GM19467 (cell line): ENCODE results near the gene METRNL.
"Not testable (repeated sequence)": the region's sequence is repeated elsewhere in the genome, so short reads cannot be mapped to it uniquely, and the experiment has no call there.

Source experiments
- ATAC-seq: cut with Tn5 transposase; IDR thresholded peaks from one replicate; pipeline ENCODE4 v1.9.1; 2021; ENCODE audit warnings: mild to moderate bottlenecking, moderate library complexity; ENCODE audit not compliant: unreplicated experiment

Gene METRNL

DNA sequence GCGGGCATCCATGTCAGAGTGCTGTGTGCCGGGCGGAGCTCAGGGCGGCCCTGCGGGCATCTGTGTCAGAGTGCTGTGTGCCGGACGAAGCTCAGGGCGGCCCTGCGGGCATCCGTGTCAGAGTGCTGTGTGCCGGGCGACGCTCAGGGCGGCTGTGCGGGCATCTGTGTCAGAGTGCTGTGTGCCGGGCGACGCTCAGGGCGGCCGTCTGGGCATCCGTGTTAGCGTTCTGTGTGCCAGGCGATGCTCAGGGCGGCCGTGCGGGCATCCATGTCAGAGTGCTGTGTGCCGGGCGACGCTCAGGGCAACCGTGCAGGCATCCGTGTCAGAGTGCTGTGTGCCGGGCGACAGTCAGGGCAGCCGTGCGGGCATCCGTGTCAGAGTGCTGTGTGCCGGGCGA is 55.0 kb downstream of the METRNL start:
- not testable (repeated sequence) for ATAC-seq

DNA sequence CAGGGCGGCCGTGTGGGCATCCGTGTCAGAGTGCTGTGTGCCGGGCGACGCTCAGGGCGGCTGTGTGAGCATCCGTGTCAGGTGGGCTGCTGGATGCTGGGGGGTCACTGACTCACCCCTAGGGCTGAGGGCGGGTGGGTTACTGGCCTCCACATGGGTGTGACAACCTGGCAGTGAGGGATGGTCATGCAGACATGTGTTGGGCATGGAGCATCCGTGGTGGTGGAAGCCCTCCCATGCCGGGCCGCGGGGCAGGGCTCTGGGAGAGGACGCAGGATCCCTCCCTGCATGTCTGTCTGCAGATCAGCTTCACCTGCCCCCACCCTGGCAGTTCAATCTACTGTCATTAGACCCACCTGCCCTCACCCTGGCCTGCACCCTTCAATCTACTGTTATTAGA is 56.3 kb downstream of the METRNL start:
- ATAC-seq, result no peak

DNA sequence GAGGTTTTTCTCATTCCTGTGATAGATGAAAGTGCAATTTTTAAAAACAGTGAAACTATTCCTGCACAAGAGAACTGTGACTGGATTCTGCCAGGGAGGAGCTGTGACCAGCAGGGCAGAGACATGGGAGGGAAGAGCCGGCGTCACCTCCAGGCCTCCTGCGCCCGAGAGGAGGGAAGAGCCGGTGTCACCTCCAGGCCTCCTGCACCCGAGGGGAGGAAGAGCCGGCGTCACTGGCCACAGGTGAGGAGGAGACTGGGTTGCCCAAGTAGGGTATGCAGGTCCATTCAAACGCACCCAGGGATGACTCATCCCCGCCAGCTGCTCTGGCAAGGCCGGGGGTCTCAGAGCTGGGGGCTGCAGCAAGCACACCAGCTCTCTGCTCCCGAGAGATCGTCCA is 56.7 kb downstream of the METRNL start:
- ATAC-seq, result no peak

DNA sequence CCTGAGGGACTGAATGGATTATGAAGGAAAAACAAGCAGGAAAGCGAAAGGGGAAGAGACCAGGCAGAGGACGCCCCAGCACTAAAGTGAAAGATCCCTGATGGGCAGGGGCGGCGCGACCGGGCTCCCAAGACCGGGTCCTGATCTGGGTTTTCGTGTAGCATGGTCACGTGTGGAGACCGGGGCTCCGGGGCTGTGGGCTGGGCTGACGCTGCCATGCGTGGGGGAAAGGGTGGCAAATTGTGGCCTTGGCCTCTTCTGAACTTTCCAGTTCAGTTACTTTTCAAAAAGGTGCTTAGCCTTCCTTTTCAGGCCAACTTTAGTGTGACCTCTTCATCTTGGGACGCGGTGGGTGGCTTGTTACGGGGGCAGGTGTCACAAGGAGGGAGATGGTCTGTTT is 57.5 kb downstream of the METRNL start:
- no peak for ATAC-seq

DNA sequence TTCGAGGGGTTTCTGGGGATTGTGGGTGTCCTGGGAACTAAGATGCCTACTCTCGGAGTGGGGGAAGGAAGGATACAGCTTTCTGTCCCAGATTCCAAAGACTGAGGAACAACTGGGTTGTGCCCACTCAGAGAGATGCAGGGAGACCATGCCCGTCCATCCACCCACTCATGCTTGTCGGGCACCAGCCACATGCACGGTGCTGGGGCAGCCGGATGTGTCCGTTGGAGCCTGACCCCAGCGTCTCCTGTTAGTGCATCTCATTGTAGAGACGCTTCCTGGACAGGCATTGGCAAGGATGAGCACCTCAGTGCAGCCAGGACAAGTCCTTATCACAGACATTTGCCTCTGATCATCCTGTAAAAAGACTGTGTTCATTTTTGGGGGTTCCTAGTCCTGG is 58.1 kb downstream of the METRNL start:
- no peak for ATAC-seq

DNA sequence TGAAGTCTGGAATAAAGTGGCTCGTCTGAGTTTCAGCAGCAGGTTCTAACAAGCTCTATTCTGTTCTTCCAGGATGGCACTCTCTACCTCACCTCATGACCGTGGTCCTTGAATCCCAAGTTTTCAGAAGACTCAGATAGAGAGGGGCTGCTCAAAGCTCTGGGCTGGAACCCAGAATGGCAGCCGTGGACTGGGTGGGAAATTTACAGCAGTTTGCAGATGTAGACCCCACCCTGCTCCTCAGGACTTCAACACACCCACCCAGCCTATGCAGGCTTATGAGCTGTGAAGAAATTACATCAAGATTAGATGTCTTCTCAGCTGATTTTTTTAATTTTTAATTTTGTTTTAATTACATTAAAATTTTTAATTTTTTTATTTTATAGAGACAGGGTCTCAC is 59.4 kb downstream of the METRNL start:
- no peak for ATAC-seq

DNA sequence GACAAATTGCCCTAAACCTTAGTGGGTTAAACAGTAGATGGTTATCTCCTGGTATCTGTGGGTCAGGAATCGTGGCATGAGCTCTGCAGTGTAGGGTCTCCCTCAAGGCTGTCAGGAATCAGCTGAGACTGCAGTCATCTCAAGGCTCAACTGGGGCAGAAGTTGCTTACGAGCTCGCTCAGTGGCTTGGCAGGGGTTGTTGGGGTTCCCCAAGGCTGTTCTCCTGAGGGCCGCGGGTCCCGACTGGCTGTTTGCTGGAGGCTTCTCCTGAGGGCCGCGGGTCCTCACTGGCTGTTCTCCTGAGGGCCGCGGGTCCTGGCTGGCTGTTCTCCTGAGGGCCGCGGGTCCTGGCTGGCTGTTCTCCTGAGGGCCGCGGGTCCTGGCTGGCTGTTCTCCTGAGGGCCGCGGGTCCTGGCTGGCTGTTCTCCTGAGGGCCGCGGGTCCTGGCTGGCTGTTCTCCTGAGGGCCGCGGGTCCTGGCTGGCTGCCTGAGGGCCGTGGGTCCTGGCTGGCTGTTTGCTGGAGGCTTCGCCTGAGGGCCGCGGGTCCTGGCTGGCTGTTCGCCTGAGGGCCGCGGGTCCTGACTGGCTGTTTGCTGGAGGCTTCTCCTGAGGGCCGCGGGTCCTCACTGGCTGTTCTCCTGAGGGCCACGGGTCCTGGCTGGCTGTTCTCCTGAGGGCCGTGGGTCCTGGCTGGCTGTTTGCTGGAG is 60.3 kb downstream of the METRNL start:
- not testable (repeated sequence) for ATAC-seq

DNA sequence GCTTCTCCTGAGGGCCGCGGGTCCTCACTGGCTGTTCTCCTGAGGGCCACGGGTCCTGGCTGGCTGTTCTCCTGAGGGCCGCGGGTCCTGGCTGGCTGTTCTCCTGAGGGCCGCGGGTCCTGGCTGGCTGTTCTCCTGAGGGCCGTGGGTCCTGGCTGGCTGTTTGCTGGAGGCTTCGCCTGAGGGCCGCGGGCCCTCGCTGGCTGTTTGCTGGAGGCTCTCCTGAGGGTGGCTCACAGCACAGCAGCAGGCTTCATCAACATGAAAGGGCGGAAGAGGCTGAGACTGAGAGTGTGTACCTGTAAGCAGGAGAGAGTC is 60.8 kb downstream of the METRNL start:
- ATAC-seq, result not testable (repeated sequence)

DNA sequence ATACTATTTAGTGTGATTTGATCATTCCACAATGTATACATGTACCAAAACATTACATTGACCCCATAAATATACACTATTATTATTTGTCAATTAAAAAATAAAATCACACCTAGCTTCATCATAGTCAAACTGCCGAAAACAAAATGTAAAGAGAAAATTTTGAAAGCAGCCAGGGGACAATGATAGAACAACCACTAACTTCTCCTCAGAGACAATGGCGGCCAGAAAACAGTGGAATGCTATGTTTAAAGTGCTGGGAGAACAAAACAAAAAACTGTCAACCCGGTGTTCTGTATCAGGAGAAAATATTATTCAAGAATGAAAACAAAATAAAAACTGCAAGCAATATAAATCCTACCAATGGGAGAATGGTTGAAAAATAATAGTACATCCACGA is 63.2 kb downstream of the METRNL start:
- ATAC-seq, result no peak

DNA sequence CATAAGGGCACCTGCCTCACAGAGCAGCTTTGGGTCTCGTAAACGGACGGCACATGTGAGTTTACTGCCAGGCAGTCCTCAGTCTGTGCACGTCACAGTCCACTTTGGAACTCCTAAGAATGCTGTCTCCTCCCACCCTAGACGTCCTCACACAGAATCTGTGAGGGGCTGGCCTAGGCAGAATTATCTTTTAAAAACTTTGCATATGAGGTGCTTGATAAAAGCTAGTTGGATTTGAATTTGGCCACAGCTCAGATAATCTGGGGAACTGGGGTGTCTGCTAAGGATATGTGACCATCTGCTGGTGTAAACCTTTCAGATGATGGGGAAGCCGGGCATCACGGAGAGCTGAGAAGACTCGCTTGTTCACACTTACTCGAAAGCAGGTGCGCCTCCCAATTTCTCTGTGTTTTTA is 64.4 kb downstream of the METRNL start:
- no peak for ATAC-seq
